Measurements from ENCODE around the gene C19orf67. TPM values are rescaled to one million over a fixed set of nuclear protein-coding genes. Genes with fewer than 3 reads are reported as not detected.

C19orf67 gene
- total RNA-seq, 6 experiments from 2014 or later: not detected

- Mint-ChIP-seq H3K36me3 (ENCODE audit: low read depth) (no peaks in the 10 kb centered on the region), H3K27ac (peak overlapping the region; percentile 87), H3K4me1 (ENCODE audit: low read depth) (peaks cover 43% of the 10 kb centered on the region), H3K4me3 (no peak overlapping the region; the same call in 1 of the 2 replicates), H3K9me3 (no peaks in the 10 kb centered on the region), H3K27me3 (ENCODE audit: insufficient read depth) (0 out of 2 replicates have a peak, but pooled peaks cover 1% of the 10 kb centered on the region)
- peak; percentile 53 for TF ChIP-seq CTCF (IDR thresholded peaks at IDR 0.05)
- no peak for DNase-seq
These were observed 28.3 kb upstream of the C19orf67 start for GRCh38 chr19:14113762-14114414.

- H3K27ac Mint-ChIP-seq: peak overlapping the region; percentile 87
These were observed 27.3 kb upstream of the C19orf67 start for GRCh38 chr19:14112809-14113385.

GRCh38 chr19:14112051-14112808 is 26.6 kb upstream of the C19orf67 start:
- Mint-ChIP-seq H3K4me3 (no peak overlapping the region), H3K9me3 (no peaks in the 10 kb centered on the region), H3K27me3 (ENCODE audit: insufficient read depth) (peaks cover 1% of the 10 kb centered on the region; the same call in 1 of the 2 replicates), H3K4me1 (ENCODE audit: low read depth) (peaks cover 36% of the 10 kb centered on the region), H3K27ac (peak overlapping the region; percentile 87), H3K36me3 (ENCODE audit: low read depth) (peaks cover 4% of the 10 kb centered on the region; the same call in 1 of the 2 replicates)
- no peak for TF ChIP-seq CTCF (IDR thresholded peaks at IDR 0.05)
- no peak for DNase-seq

More at GRCh38 chr19:14112809-14113385, 27.3 kb upstream of the C19orf67 start:
- Mint-ChIP-seq H3K4me1 (ENCODE audit: low read depth) (peaks cover 36% of the 10 kb centered on the region), H3K27me3 (ENCODE audit: insufficient read depth) (peaks cover 1% of the 10 kb centered on the region; the same call in 1 of the 2 replicates), H3K9me3 (no peaks in the 10 kb centered on the region), H3K36me3 (ENCODE audit: low read depth) (peaks cover 4% of the 10 kb centered on the region; the same call in 1 of the 2 replicates), H3K4me3 (peak overlapping the region; percentile 53; the same call in 1 of the 2 replicates)
- no peak for TF ChIP-seq CTCF (IDR thresholded peaks at IDR 0.05)
- DNase-seq: no peak

- Mint-ChIP-seq H3K9me3 (no peaks in the 10 kb centered on the region), H3K27ac (no peak overlapping the region), H3K27me3 (ENCODE audit: insufficient read depth) (peaks cover 1% of the 10 kb centered on the region; the same call in 1 of the 2 replicates), H3K4me3 (no peak overlapping the region), H3K4me1 (ENCODE audit: low read depth) (peaks cover 34% of the 10 kb centered on the region), H3K36me3 (ENCODE audit: low read depth) (peaks cover 4% of the 10 kb centered on the region; the same call in 1 of the 2 replicates)
- no peak for TF ChIP-seq CTCF (IDR thresholded peaks at IDR 0.05)
- DNase-seq: no peak
These were observed 25.9 kb upstream of the C19orf67 start for GRCh38 chr19:14111486-14111885.

GRCh38 chr19:14110650-14111049 is 25.1 kb upstream of the C19orf67 start:
- Mint-ChIP-seq H3K9me3 (no peaks in the 10 kb centered on the region), H3K4me3 (no peak overlapping the region), H3K27ac (no peak overlapping the region), H3K36me3 (ENCODE audit: low read depth) (peaks cover 4% of the 10 kb centered on the region; the same call in 1 of the 2 replicates), H3K4me1 (ENCODE audit: low read depth) (peaks cover 26% of the 10 kb centered on the region), H3K27me3 (ENCODE audit: insufficient read depth) (no peaks in the 10 kb centered on the region; the same call in 1 of the 2 replicates)
- TF ChIP-seq CTCF (IDR thresholded peaks at IDR 0.05): no peak
- no peak for DNase-seq

All from HFFc6 (cell line).